Fibroblast of mammary gland (primary cell): ENCODE measurements around the gene FAM185A.
"Not testable (repeated sequence)": the region's sequence is repeated elsewhere in the genome, so short reads cannot be mapped to it uniquely, and the experiment has no call there.

ENCODE experiments used
- DNase-seq: peaks from one replicate; pipeline ENCODE4 v3.0.0-alpha.2; 2010; ENCODE audit warnings: low read depth
- H3K4me3 ChIP-seq: 2 replicates; pipeline ENCODE4 v1.5.1; 2011; ENCODE audit warnings: low read depth, mild to moderate bottlenecking, low read length, moderate library complexity; ENCODE audit not compliant: control insufficient read depth
- CTCF ChIP-seq: conservative IDR thresholded peaks from 2 replicates; pipeline ENCODE4 v1.5.1; 2011; ENCODE audit warnings: low read depth, low read length, inconsistent platforms; ENCODE audit not compliant: control insufficient read depth, insufficient read depth

FAM185A gene

GRCh38 chr7:102837802-102838201 is 89.0 kb downstream of the FAM185A start:
- H3K4me3 ChIP-seq: no peak overlapping the region
- no peak for DNase-seq
- no peak for TF ChIP-seq CTCF

GRCh38 chr7:102838572-102839101 is 89.8 kb downstream of the FAM185A start:
- not testable (repeated sequence) for DNase-seq, H3K4me3 ChIP-seq

GRCh38 chr7:102840404-102840803 is 91.6 kb downstream of the FAM185A start:
- no peak overlapping the region for H3K4me3 ChIP-seq
- no peak for TF ChIP-seq CTCF
- DNase-seq: no peak

- TF ChIP-seq CTCF: no peak
- no peak for DNase-seq
- H3K4me3 ChIP-seq: no peak overlapping the region
Observed at GRCh38 chr7:102841290-102841689, 92.5 kb downstream of the FAM185A start.

GRCh38 chr7:102842284-102842683 is 93.5 kb downstream of the FAM185A start:
- peak; percentile 49 for DNase-seq
- no peak for TF ChIP-seq CTCF
- no peak overlapping the region for H3K4me3 ChIP-seq

GRCh38 chr7:102843850-102844249 is 95.1 kb downstream of the FAM185A start:
- H3K4me3 ChIP-seq: no peak overlapping the region
- no peak for TF ChIP-seq CTCF
- no peak for DNase-seq

- no peak for DNase-seq
- TF ChIP-seq CTCF: no peak
- H3K4me3 ChIP-seq: no peak overlapping the region
Observed at GRCh38 chr7:102845346-102845745, 96.5 kb downstream of the FAM185A start.

- peak; percentile 82 for DNase-seq
- no peak for TF ChIP-seq CTCF
- H3K4me3 ChIP-seq: no peak overlapping the region
Observed at GRCh38 chr7:102849079-102849478, 100.3 kb downstream of the FAM185A start.
